A673 (cell line): ENCODE data around the gene SUMF1.

ENCODE experiments used
- CTCF ChIP-seq: fragments of 300-800, 200-600 bp; sonication (generic); conservative IDR thresholded peaks from 2 replicates; pipeline ENCODE4 v1.5.1; 2017; ENCODE audit warnings: low read depth, mild to moderate bottlenecking, antibody characterized with exemption, low read length, moderate library complexity, mixed read lengths
- EZH2 ChIP-seq: fragments of 200-600 bp; sonication (generic); IDR thresholded peaks from 2 replicates; pipeline ENCODE4 v1.6.1; 2017; ENCODE audit warnings: borderline replicate concordance, low read depth, mild to moderate bottlenecking, mixed read lengths, antibody characterized with exemption, low read length; ENCODE audit not compliant: poor library complexity, severe bottlenecking

GRCh38 chr3:4491855-4492207 lies 24.8 kb upstream of the SUMF1 start:
- no peak for TF ChIP-seq CTCF
- TF ChIP-seq EZH2 = no peak
